LNCAP (cell line): ENCODE measurements around the gene TAS2R30.

Experiments used
- CTCF ChIP-seq: fragments of 450-650 bp; IDR thresholded peaks from 2 replicates; pipeline ENCODE4 v1.5.1; 2017; ENCODE audit warnings: mild to moderate bottlenecking

The TAS2R30 gene

GRCh38 chr12:11147420-11147819 is 13.0 kb upstream of the TAS2R30 start:
- TF ChIP-seq CTCF = no peak

GRCh38 chr12:11144297-11144696 is 9.9 kb upstream of the TAS2R30 start:
- no peak for TF ChIP-seq CTCF

GRCh38 chr12:11143352-11143751 is 8.9 kb upstream of the TAS2R30 start:
- TF ChIP-seq CTCF = no peak

- no peak for TF ChIP-seq CTCF
These were observed 1.6 kb upstream of the TAS2R30 start for GRCh38 chr12:11136075-11136474.

GRCh38 chr12:11133816-11134215 is 628 bp downstream of the TAS2R30 start:
- TF ChIP-seq CTCF = no peak

- TF ChIP-seq CTCF = no peak
These were observed 1.3 kb downstream of the TAS2R30 start for GRCh38 chr12:11133162-11133561.

DNA sequence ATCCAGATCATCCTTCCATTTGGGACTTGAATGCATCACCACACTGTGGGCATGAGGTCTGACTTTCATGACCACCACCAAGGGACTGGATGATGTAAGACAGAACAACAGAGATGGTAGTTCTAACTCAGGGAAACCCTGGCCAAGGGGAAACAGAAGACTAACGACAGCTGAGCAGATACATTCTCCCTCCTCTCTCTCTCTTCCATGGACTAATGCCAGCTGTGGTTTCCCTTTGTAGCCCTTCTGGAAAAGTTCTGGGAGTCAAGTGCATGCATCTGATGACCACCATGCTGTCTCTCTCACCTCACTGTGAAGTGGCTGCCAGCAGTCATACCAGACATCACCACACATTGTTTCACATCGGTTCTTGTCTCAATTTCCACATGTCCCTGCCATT is 3.4 kb downstream of the TAS2R30 start:
- TF ChIP-seq CTCF = no peak

DNA sequence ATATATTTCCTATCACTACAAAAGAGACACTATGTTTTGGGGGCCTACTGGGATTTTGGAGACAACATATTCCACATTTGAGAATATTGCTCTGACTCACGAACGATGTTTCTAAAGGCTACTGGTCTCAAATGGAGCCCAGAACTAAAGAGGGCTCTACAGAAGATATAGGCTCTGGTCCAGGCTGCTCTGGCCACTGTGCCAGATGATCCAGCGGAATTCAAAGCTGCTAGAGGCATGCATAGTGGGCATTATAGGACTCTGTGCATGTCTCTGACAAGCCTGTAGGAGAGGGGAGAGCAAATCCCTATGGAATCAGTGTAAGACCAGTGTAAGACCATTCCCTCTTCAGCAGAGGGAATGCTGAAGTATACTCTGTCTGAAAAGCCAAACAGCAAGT is 4.1 kb downstream of the TAS2R30 start:
- TF ChIP-seq CTCF = no peak
